Left hindlimb (tissue), 1 donor: Measurements from ENCODE around the gene MYO1H.
A peak's percentile ranks its signal among the peaks of the same experiment; 100 is the strongest.
"Not testable (repeated sequence)": the region's sequence is repeated elsewhere in the genome, so short reads cannot be mapped to it uniquely, and the experiment has no call there.

ENCODE experiments used
- DNase-seq: peaks from one replicate; pipeline ENCODE4 v3.0.0-alpha.2; 2018

MYO1H gene

GRCh38 chr12:109418848-109419480, 71.3 kb downstream of the MYO1H start:
- no peak for DNase-seq

GRCh38 chr12:109421355-109422087, 73.8 kb downstream of the MYO1H start:
- no peak for DNase-seq

- DNase-seq = no peak
Observed at GRCh38 chr12:109422251-109422650, 74.6 kb downstream of the MYO1H start.

GRCh38 chr12:109423392-109423791, 75.7 kb downstream of the MYO1H start:
- DNase-seq = no peak

- peak; percentile 75 for DNase-seq
Observed at GRCh38 chr12:109428037-109428629, 80.4 kb downstream of the MYO1H start.

- DNase-seq = not testable (repeated sequence)
Observed at GRCh38 chr12:109428804-109429203, 81.1 kb downstream of the MYO1H start.

GRCh38 chr12:109430244-109430643, 82.5 kb downstream of the MYO1H start:
- DNase-seq = no peak

- no peak for DNase-seq
Observed at GRCh38 chr12:109432431-109432830, 84.7 kb downstream of the MYO1H start.

GRCh38 chr12:109432842-109433304, 85.2 kb downstream of the MYO1H start:
- DNase-seq = peak; percentile 67

- no peak for DNase-seq
Observed at GRCh38 chr12:109433618-109434017, 85.9 kb downstream of the MYO1H start.

GRCh38 chr12:109434582-109434981, 86.9 kb downstream of the MYO1H start:
- DNase-seq = no peak

GRCh38 chr12:109435428-109436187, 87.9 kb downstream of the MYO1H start:
- no peak for DNase-seq

GRCh38 chr12:109436188-109436560, 88.5 kb downstream of the MYO1H start:
- no peak for DNase-seq

GRCh38 chr12:109439181-109439580, 91.5 kb downstream of the MYO1H start:
- DNase-seq = no peak

- not testable (repeated sequence) for DNase-seq
Observed at GRCh38 chr12:109439951-109440350, 92.3 kb downstream of the MYO1H start.

- no peak for DNase-seq
Observed at GRCh38 chr12:109440851-109441490, 93.3 kb downstream of the MYO1H start.

- no peak for DNase-seq
Observed at GRCh38 chr12:109443794-109444193, 96.1 kb downstream of the MYO1H start.

- DNase-seq = no peak
Observed at GRCh38 chr12:109444259-109444658, 96.6 kb downstream of the MYO1H start.

GRCh38 chr12:109445191-109445609, 97.5 kb downstream of the MYO1H start:
- no peak for DNase-seq

- no peak for DNase-seq
Observed at GRCh38 chr12:109446869-109447268, 99.2 kb downstream of the MYO1H start.

GRCh38 chr12:109447482-109447881, 99.8 kb downstream of the MYO1H start:
- no peak for DNase-seq

- no peak for DNase-seq
Observed at GRCh38 chr12:109448272-109448671, 100.6 kb downstream of the MYO1H start.
